GM23338 (cell line): ENCODE results near the gene NCOA1. TPM values are rescaled to one million over a fixed set of nuclear protein-coding genes. Genes with fewer than 3 reads are reported as not detected.

Source experiments
- ATAC-seq: fragments of 200-7000 bp; cut with Tn5 transposase; 3 replicates; pipeline ENCODE4 v1.9.1; 2020
- DNase-seq: peaks from one replicate; pipeline ENCODE4 v3.0.0-alpha.2; 2015; ENCODE audit warnings: low spot score
- H2AFZ ChIP-seq: fragments of 200-600 bp; sonication (generic); 2 replicates; pipeline ENCODE4 v1.8.0; 2016; ENCODE audit warnings: antibody characterized with exemption, mild to moderate bottlenecking, moderate library complexity
- H3F3A ChIP-seq: fragments of 200-600 bp; sonication (generic); replicated peaks from 2 replicates; pipeline ENCODE4 v1.8.0; 2017; ENCODE audit warnings: antibody characterized with exemption, mixed run types, low read depth
- H3K27ac ChIP-seq: fragments of 200-600 bp; sonication (generic); 2 replicates; pipeline ENCODE4 v1.6.1; 2016; ENCODE audit warnings: low read depth
- H3K27me3 ChIP-seq: fragments of 200-600 bp; sonication (generic); 2 replicates; pipeline ENCODE4 v1.8.0; 2016; ENCODE audit warnings: mild to moderate bottlenecking, mixed run types, moderate library complexity; ENCODE audit not compliant: insufficient read depth
- H3K36me3 ChIP-seq: fragments of 200-600 bp; sonication (generic); 2 replicates; pipeline ENCODE4 v1.8.0; 2016; ENCODE audit warnings: mild to moderate bottlenecking; ENCODE audit not compliant: insufficient read depth
- H3K4me1 ChIP-seq: fragments of 200-600 bp; sonication (generic); 2 replicates; pipeline ENCODE4 v1.8.0; 2016; ENCODE audit warnings: mild to moderate bottlenecking, moderate library complexity; ENCODE audit not compliant: insufficient read depth
- H3K4me2 ChIP-seq: fragments of 200-600 bp; sonication (generic); 2 replicates; pipeline ENCODE4 v1.7.1; 2017; ENCODE audit warnings: mixed run types
- H3K4me3 ChIP-seq: fragments of 200-600 bp; sonication (generic); 2 replicates; pipeline ENCODE4 v1.6.1; 2016; ENCODE audit warnings: mixed run types
- H3K79me2 ChIP-seq: fragments of 200-600 bp; sonication (generic); replicated peaks from 2 replicates; pipeline ENCODE4 v1.8.0; 2017; ENCODE audit warnings: mild to moderate bottlenecking; ENCODE audit not compliant: insufficient read depth
- H3K9me2 ChIP-seq: fragments of 200-600 bp; sonication (generic); 2 replicates; pipeline ENCODE4 v1.8.0; 2017; ENCODE audit not compliant: insufficient read depth
- H4K20me1 ChIP-seq: fragments of 200-600 bp; sonication (generic); replicated peaks from 2 replicates; pipeline ENCODE4 v1.8.0; 2017; ENCODE audit warnings: mild to moderate bottlenecking; ENCODE audit not compliant: insufficient read depth
- H3K27ac Mint-ChIP-seq: 2 replicates; pipeline ENCODE4 v1.8.0; 2020; ENCODE audit warnings: inconsistent platforms, mild to moderate bottlenecking, moderate library complexity, mixed read lengths
- H3K27me3 Mint-ChIP-seq: 3 replicates; pipeline ENCODE4 v1.8.0; 2022; ENCODE audit warnings: low read depth, mild to moderate bottlenecking, moderate library complexity, mixed read lengths, inconsistent platforms; ENCODE audit not compliant: insufficient read depth, poor library complexity
- H3K36me3 Mint-ChIP-seq: 3 replicates; pipeline ENCODE4 v1.8.0; 2021; ENCODE audit warnings: low read depth, mild to moderate bottlenecking, inconsistent platforms, moderate library complexity, mixed read lengths
- H3K4me1 Mint-ChIP-seq: 3 replicates; pipeline ENCODE4 v1.8.0; 2020; ENCODE audit warnings: mild to moderate bottlenecking, inconsistent platforms, mixed read lengths
- H3K4me3 Mint-ChIP-seq: 3 replicates; pipeline ENCODE4 v1.8.0; 2021; ENCODE audit warnings: moderate library complexity, mild to moderate bottlenecking, inconsistent platforms, mixed read lengths
- H3K9me3 Mint-ChIP-seq: 3 replicates; pipeline ENCODE4 v1.8.0; 2020; ENCODE audit warnings: moderate library complexity, mild to moderate bottlenecking, inconsistent platforms, mixed read lengths
- CREB1 ChIP-seq: fragments of 250-450 bp; sonication (Bioruptor Pico); IDR thresholded peaks from 2 replicates; pipeline ENCODE4 v1.5.0; 2020; ENCODE audit warnings: low read depth, mild to moderate bottlenecking, moderate library complexity
- EZH2phosphoT487 ChIP-seq: fragments of 200-600 bp; sonication (generic); IDR thresholded peaks from one replicate; pipeline ENCODE4 v1.8.1; 2018; ENCODE audit warnings: antibody characterized with exemption; ENCODE audit not compliant: unreplicated experiment
- JUNB ChIP-seq: IDR thresholded peaks from one replicate; pipeline ENCODE4 v1.6.1; 2016; ENCODE audit warnings: antibody characterized with exemption; ENCODE audit not compliant: unreplicated experiment
- NANOG ChIP-seq: IDR thresholded peaks from 2 replicates; pipeline ENCODE4 v1.6.1; 2016; ENCODE audit warnings: antibody characterized with exemption, borderline replicate concordance
- POLR2AphosphoS5 ChIP-seq: IDR thresholded peaks from 2 replicates; pipeline ENCODE4 v1.6.1; 2016; ENCODE audit warnings: antibody characterized with exemption, low read depth
- STAT1 ChIP-seq: IDR thresholded peaks from one replicate; pipeline ENCODE4 v1.6.1; 2016; ENCODE audit warnings: antibody characterized with exemption; ENCODE audit not compliant: unreplicated experiment
- ZNF114 ChIP-seq: fragments of 250-450 bp; sonication (Bioruptor Pico); IDR thresholded peaks from 2 replicates; pipeline ENCODE4 v1.5.0; 2020; ENCODE audit warnings: mild to moderate bottlenecking, moderate library complexity
- ZNF331 ChIP-seq: fragments of 250-450 bp; sonication (Bioruptor Pico); IDR thresholded peaks from 2 replicates; pipeline ENCODE4 v1.5.0; 2020; ENCODE audit warnings: low read depth, mild to moderate bottlenecking, moderate library complexity
- ZNF462 ChIP-seq: fragments of 250-450 bp; sonication (Bioruptor Pico); IDR thresholded peaks from 2 replicates; pipeline ENCODE4 v1.5.0; 2020; ENCODE audit warnings: mild to moderate bottlenecking, moderate library complexity
- polyA plus RNA-seq: library from polyadenylated mRNA; unstranded; fragments of >200 nt; fragmentation: Nextera tagmentation; extraction: Ambion mirVana; gene quantifications from 2 replicates; pipeline ENCODE4 v1.2.1, GENCODE V29; 2016
- total RNA-seq: library from RNA; depleted of rRNA; stranded (reverse); fragments of >200 nt; shearing (Covaris generic); gene quantifications from 2 replicates; pipeline ENCODE4 v1.2.3, GENCODE V29; 2014
- TF ChIP-seq, protein P1 (sequence below): IDR thresholded peaks from one replicate; pipeline ENCODE4 v1.6.1; 2018; ENCODE audit warnings: antibody characterized with exemption; ENCODE audit not compliant: unreplicated experiment
- TF ChIP-seq, protein P2 (sequence below): IDR thresholded peaks from 2 replicates; pipeline ENCODE4 v1.6.1; 2016; ENCODE audit warnings: antibody characterized with exemption
- TF ChIP-seq, protein P3 (sequence below), 2 experiments: fragments of 200-600 bp in 1 of 2; sonication (generic) in 1 of 2; conservative IDR thresholded peaks; 2 replicates each; pipeline versions ENCODE4 v1.5.1 to v1.6.1; 2016 to 2017; ENCODE audit warnings: antibody characterized with exemption in 2 of 2, low read depth in 2 of 2, mild to moderate bottlenecking in 2 of 2, moderate library complexity in 1 of 2

The NCOA1 gene
- total and polyA plus RNA-seq, 2 experiments from 2014 or later: 7.1 to 15.1 TPM

DNA sequence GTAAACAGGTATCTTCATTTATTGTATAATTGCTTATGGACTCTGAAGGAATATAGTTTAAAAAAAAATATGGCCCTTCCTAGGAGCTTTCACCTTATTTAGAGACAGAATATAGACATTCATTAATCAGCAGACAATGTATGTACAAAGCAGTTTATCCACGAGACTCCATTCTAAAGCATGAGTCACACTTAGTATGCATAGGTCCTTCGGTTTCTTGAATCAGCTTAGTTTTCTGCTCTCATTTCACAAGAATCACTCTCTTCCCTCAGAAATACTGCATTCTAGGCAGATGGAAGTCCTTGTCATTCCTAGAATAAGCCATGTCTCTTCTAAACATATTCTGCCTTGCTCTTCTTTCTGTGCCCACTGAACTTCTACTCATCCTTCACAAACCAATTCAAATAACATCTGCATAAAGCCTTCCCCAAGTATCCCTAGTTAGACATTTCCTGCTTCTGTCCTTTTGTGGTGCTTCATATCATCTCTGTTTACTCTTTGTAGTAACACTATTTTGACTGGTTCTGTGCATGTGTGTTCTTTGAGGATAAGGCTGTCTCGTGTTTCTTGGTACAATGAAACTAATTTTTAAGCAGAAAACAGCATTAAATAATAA is 217.6 kb downstream of the NCOA1 start (continued):
- TF ChIP-seq, protein P1, sequence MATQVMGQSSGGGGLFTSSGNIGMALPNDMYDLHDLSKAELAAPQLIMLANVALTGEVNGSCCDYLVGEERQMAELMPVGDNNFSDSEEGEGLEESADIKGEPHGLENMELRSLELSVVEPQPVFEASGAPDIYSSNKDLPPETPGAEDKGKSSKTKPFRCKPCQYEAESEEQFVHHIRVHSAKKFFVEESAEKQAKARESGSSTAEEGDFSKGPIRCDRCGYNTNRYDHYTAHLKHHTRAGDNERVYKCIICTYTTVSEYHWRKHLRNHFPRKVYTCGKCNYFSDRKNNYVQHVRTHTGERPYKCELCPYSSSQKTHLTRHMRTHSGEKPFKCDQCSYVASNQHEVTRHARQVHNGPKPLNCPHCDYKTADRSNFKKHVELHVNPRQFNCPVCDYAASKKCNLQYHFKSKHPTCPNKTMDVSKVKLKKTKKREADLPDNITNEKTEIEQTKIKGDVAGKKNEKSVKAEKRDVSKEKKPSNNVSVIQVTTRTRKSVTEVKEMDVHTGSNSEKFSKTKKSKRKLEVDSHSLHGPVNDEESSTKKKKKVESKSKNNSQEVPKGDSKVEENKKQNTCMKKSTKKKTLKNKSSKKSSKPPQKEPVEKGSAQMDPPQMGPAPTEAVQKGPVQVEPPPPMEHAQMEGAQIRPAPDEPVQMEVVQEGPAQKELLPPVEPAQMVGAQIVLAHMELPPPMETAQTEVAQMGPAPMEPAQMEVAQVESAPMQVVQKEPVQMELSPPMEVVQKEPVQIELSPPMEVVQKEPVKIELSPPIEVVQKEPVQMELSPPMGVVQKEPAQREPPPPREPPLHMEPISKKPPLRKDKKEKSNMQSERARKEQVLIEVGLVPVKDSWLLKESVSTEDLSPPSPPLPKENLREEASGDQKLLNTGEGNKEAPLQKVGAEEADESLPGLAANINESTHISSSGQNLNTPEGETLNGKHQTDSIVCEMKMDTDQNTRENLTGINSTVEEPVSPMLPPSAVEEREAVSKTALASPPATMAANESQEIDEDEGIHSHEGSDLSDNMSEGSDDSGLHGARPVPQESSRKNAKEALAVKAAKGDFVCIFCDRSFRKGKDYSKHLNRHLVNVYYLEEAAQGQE: no peak
- TF ChIP-seq ZNF114 (no peak), STAT1 (no peak), CREB1 (CRISPR knock-in tag) (no peak), ZNF331 (CRISPR knock-in tag) (no peak), JUNB (no peak)
- TF ChIP-seq, protein P2, sequence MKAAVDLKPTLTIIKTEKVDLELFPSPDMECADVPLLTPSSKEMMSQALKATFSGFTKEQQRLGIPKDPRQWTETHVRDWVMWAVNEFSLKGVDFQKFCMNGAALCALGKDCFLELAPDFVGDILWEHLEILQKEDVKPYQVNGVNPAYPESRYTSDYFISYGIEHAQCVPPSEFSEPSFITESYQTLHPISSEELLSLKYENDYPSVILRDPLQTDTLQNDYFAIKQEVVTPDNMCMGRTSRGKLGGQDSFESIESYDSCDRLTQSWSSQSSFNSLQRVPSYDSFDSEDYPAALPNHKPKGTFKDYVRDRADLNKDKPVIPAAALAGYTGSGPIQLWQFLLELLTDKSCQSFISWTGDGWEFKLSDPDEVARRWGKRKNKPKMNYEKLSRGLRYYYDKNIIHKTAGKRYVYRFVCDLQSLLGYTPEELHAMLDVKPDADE: no peak

DNA sequence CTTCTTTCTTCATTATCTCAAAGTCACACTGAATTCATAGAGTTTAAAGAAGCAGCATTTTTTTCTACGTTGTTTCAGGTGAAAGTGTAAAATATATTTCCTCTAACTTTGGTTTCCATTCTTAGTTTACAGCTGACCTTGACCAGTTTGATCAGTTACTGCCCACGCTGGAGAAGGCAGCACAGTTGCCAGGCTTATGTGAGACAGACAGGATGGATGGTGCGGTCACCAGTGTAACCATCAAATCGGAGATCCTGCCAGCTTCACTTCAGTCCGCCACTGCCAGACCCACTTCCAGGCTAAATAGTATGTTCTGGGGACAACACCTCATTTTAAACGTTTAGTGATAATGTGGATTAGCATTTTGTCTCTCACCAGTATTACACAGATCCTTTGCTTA is 219.8 kb downstream of the NCOA1 start:
- Histone ChIP-seq H3K4me2 (no peak overlapping the region), H4K20me1 (no peaks in the 10 kb centered on the region), H3F3A (no peaks in the 10 kb centered on the region), H2AFZ (no peak overlapping the region), H3K36me3 (no peaks in the 10 kb centered on the region), H3K27me3 (no peaks in the 10 kb centered on the region), H3K9me2 (no peaks in the 10 kb centered on the region), H3K79me2 (no peaks in the 10 kb centered on the region), H3K27ac (no peak overlapping the region), H3K4me3 (no peak overlapping the region), H3K4me1 (peaks cover 10% of the 10 kb centered on the region; the same call in 1 of the 2 replicates)
- no peak for DNase-seq
- no peaks in the 10 kb centered on the region for H3K36me3 Mint-ChIP-seq
- no peak overlapping the region for H3K27ac Mint-ChIP-seq
- no peak overlapping the region for H3K4me3 Mint-ChIP-seq
- no peaks in the 10 kb centered on the region for H3K9me3 Mint-ChIP-seq
- no peak for ATAC-seq
- H3K4me1 Mint-ChIP-seq: peaks cover 10% of the 10 kb centered on the region; the same call in 2 of the 3 replicates
- H3K27me3 Mint-ChIP-seq: no peaks in the 10 kb centered on the region
- TF ChIP-seq NANOG (no peak), EZH2phosphoT487 (no peak), ZNF331 (CRISPR knock-in tag) (no peak), JUNB (no peak), CREB1 (CRISPR knock-in tag) (no peak), ZNF462 (CRISPR knock-in tag) (no peak), POLR2AphosphoS5 (no peak)
- TF ChIP-seq, protein P3, sequence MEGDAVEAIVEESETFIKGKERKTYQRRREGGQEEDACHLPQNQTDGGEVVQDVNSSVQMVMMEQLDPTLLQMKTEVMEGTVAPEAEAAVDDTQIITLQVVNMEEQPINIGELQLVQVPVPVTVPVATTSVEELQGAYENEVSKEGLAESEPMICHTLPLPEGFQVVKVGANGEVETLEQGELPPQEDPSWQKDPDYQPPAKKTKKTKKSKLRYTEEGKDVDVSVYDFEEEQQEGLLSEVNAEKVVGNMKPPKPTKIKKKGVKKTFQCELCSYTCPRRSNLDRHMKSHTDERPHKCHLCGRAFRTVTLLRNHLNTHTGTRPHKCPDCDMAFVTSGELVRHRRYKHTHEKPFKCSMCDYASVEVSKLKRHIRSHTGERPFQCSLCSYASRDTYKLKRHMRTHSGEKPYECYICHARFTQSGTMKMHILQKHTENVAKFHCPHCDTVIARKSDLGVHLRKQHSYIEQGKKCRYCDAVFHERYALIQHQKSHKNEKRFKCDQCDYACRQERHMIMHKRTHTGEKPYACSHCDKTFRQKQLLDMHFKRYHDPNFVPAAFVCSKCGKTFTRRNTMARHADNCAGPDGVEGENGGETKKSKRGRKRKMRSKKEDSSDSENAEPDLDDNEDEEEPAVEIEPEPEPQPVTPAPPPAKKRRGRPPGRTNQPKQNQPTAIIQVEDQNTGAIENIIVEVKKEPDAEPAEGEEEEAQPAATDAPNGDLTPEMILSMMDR (conservative IDR thresholded peaks at IDR 0.05; ENCODE audit: low read depth in 2 of 2): no peak
